Measurements from ENCODE around the gene MRPL36.

Gene MRPL36

DNA sequence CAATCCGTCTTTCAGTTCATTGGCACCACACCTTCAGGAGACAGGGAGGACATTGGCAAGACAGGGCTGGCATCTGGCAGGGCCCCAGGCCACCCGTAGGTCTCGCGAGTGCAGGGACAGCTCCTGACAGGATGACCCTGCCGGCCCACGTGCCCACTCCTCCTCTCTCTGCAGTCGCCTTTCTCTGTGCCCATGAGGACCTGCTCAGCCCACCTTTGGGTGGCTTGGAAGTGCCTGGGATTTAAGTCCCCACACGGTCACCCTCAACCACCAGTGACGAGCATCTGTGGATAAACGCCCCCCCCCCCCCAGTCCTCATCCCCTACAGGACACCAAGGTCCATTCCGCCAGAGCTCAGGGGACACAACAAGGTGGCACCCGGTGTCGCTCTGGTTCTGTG lies 4.1 kb downstream of the MRPL36 start:
- Histone ChIP-seq H3K4me2 (ENCODE audit: low read length) (no peak overlapping the region), H3K14ac (ENCODE audit: low read length) (no peak overlapping the region)
- WGBS (ENCODE audit: extremely low coverage, insufficient coverage, insufficient read length) = no CpG with 5 or more reads among the region's 13 CpGs

GRCh38 chr5:1794901-1795290 lies 4.7 kb downstream of the MRPL36 start:
- peaks cover 6% of the 10 kb centered on the region for H3K79me2 ChIP-seq (ENCODE audit: control insufficient read depth, insufficient read depth, low read length, poor library complexity)
- no peak overlapping the region for H2BK12ac ChIP-seq (ENCODE audit: low read length)
- no peak for DNase-seq
- H2AK5ac ChIP-seq (ENCODE audit: low read length) = no peak overlapping the region
- H2BK5ac ChIP-seq (ENCODE audit: low read depth, low read length, poor library complexity) = no peak overlapping the region
- no peak overlapping the region for H3K23ac ChIP-seq (ENCODE audit: low read length)
- H3K4ac ChIP-seq (ENCODE audit: low read depth, low read length) = no peak overlapping the region
- no peak overlapping the region for H3K4me3 ChIP-seq (ENCODE audit: low read depth, low read length)
- H3K27me3 ChIP-seq (ENCODE audit: insufficient read depth, low read length) = no peaks in the 10 kb centered on the region
- H4K8ac ChIP-seq (ENCODE audit: low read depth, low read length) = no peak overlapping the region
- H3K14ac ChIP-seq (ENCODE audit: low read length) = no peak overlapping the region
- H3K9me3 ChIP-seq (ENCODE audit: insufficient read depth, low read depth, low read length) = no peaks in the 10 kb centered on the region
- H3K79me1 ChIP-seq (ENCODE audit: low read length) = peaks cover 4% of the 10 kb centered on the region
- H2AFZ ChIP-seq (ENCODE audit: insufficient read depth, low read length, poor library complexity) = no peak overlapping the region
- H4K12ac ChIP-seq (ENCODE audit: low read depth, low read length) = no peak overlapping the region
- no peak overlapping the region for H4K91ac ChIP-seq (ENCODE audit: low read depth, low read length)
- H3K4me2 ChIP-seq (ENCODE audit: low read length) = no peak overlapping the region
- no peak overlapping the region for H2BK120ac ChIP-seq (ENCODE audit: insufficient read depth, low read length, poor library complexity)
- H3K9ac ChIP-seq (ENCODE audit: low read length) = no peak overlapping the region
- H3K4me1 ChIP-seq (ENCODE audit: control insufficient read depth in 1 of 2, insufficient read depth in 2 of 2, low read length in 2 of 2) = peaks cover 3% of the 10 kb centered on the region in 2 experiments
- no peak overlapping the region for H3K27ac ChIP-seq (ENCODE audit: low read depth, low read length)
- WGBS (ENCODE audit: extremely low coverage, insufficient coverage, insufficient read length) = no CpG with 5 or more reads among the region's 17 CpGs
- peaks cover 21 to 24% of the 10 kb centered on the region in 2 experiments for H3K36me3 ChIP-seq (ENCODE audit: control insufficient read depth in 1 of 2, insufficient read depth in 2 of 2, low read length in 2 of 2)
- no peak overlapping the region for H3K18ac ChIP-seq (ENCODE audit: low read length)

More for the DNA sequence above, 4.1 kb downstream of the MRPL36 start:
- no peak overlapping the region for H2BK12ac ChIP-seq (ENCODE audit: low read length)
- H3K27me3 ChIP-seq (ENCODE audit: insufficient read depth, low read length) = no peaks in the 10 kb centered on the region
- H3K36me3 ChIP-seq (ENCODE audit: control insufficient read depth in 1 of 2, insufficient read depth in 2 of 2, low read length in 2 of 2) = peaks cover 21 to 24% of the 10 kb centered on the region in 2 experiments
- H2AFZ ChIP-seq (ENCODE audit: insufficient read depth, low read length, poor library complexity) = no peak overlapping the region
- no peaks in the 10 kb centered on the region for H3K9me3 ChIP-seq (ENCODE audit: insufficient read depth, low read depth, low read length)
- no peak overlapping the region for H2AK5ac ChIP-seq (ENCODE audit: low read length)
- no peak overlapping the region for H2BK5ac ChIP-seq (ENCODE audit: low read depth, low read length, poor library complexity)
- peaks cover 8% of the 10 kb centered on the region for H3K79me1 ChIP-seq (ENCODE audit: low read length)
- H2BK120ac ChIP-seq (ENCODE audit: insufficient read depth, low read length, poor library complexity) = no peak overlapping the region
- H4K12ac ChIP-seq (ENCODE audit: low read depth, low read length) = no peak overlapping the region
- no peak overlapping the region for H4K91ac ChIP-seq (ENCODE audit: low read depth, low read length)
- H3K9ac ChIP-seq (ENCODE audit: low read length) = no peak overlapping the region
- no peak for DNase-seq
- H3K4ac ChIP-seq (ENCODE audit: low read depth, low read length) = no peak overlapping the region
- no peak overlapping the region for H3K4me3 ChIP-seq (ENCODE audit: low read depth, low read length)
- no peak overlapping the region for H4K8ac ChIP-seq (ENCODE audit: low read depth, low read length)
- H3K23ac ChIP-seq (ENCODE audit: low read length) = no peak overlapping the region
- peaks cover 6% of the 10 kb centered on the region for H3K79me2 ChIP-seq (ENCODE audit: control insufficient read depth, insufficient read depth, low read length, poor library complexity)
- peaks cover 3 to 5% of the 10 kb centered on the region in 2 experiments for H3K4me1 ChIP-seq (ENCODE audit: control insufficient read depth in 1 of 2, insufficient read depth in 2 of 2, low read length in 2 of 2)
- H3K27ac ChIP-seq (ENCODE audit: low read depth, low read length) = no peak overlapping the region
- H3K18ac ChIP-seq (ENCODE audit: low read length) = no peak overlapping the region

- Histone ChIP-seq H3K9ac (ENCODE audit: low read length) (no peak overlapping the region), H2BK120ac (ENCODE audit: insufficient read depth, low read length, poor library complexity) (no peak overlapping the region), H3K4ac (ENCODE audit: low read depth, low read length) (no peak overlapping the region), H3K27me3 (ENCODE audit: insufficient read depth, low read length) (no peaks in the 10 kb centered on the region), H3K4me1 (ENCODE audit: control insufficient read depth in 1 of 2, insufficient read depth in 2 of 2, low read length in 2 of 2) (peaks cover 3% of the 10 kb centered on the region in 2 experiments), H3K9me3 (ENCODE audit: insufficient read depth, low read depth, low read length) (no peaks in the 10 kb centered on the region), H3K4me3 (ENCODE audit: low read depth, low read length) (no peak overlapping the region), H3K27ac (ENCODE audit: low read depth, low read length) (no peak overlapping the region), H2AFZ (ENCODE audit: insufficient read depth, low read length, poor library complexity) (no peak overlapping the region), H2BK5ac (ENCODE audit: low read depth, low read length, poor library complexity) (no peak overlapping the region), H2AK5ac (ENCODE audit: low read length) (no peak overlapping the region), H3K79me1 (ENCODE audit: low read length) (no peaks in the 10 kb centered on the region), H3K36me3 (ENCODE audit: control insufficient read depth in 1 of 2, insufficient read depth in 2 of 2, low read length in 2 of 2) (peaks cover 21 to 24% of the 10 kb centered on the region in 2 experiments), H3K18ac (ENCODE audit: low read length) (no peak overlapping the region), H3K14ac (ENCODE audit: low read length) (no peak overlapping the region), H4K12ac (ENCODE audit: low read depth, low read length) (no peak overlapping the region), H3K79me2 (ENCODE audit: control insufficient read depth, insufficient read depth, low read length, poor library complexity) (peaks cover 3% of the 10 kb centered on the region), H4K91ac (ENCODE audit: low read depth, low read length) (no peak overlapping the region), H3K23ac (ENCODE audit: low read length) (no peak overlapping the region), H3K4me2 (ENCODE audit: low read length) (no peak overlapping the region), H4K8ac (ENCODE audit: low read depth, low read length) (no peak overlapping the region), H2BK12ac (ENCODE audit: low read length) (no peak overlapping the region)
- no peak for DNase-seq
- WGBS (ENCODE audit: extremely low coverage, insufficient coverage, insufficient read length) = no CpG with 5 or more reads among the region's 33 CpGs
Measured at GRCh38 chr5:1793966-1794900, 5.4 kb downstream of the MRPL36 start.

- Histone ChIP-seq H3K23ac (ENCODE audit: low read length) (no peak overlapping the region), H2BK12ac (ENCODE audit: low read length) (no peak overlapping the region), H2AK5ac (ENCODE audit: low read length) (no peak overlapping the region), H3K36me3 (ENCODE audit: control insufficient read depth in 1 of 2, insufficient read depth in 2 of 2, low read length in 2 of 2) (peaks cover 20 to 21% of the 10 kb centered on the region in 2 experiments), H3K14ac (ENCODE audit: low read length) (no peak overlapping the region), H4K8ac (ENCODE audit: low read depth, low read length) (no peak overlapping the region), H3K79me2 (ENCODE audit: control insufficient read depth, insufficient read depth, low read length, poor library complexity) (no peaks in the 10 kb centered on the region), H3K4me2 (ENCODE audit: low read length) (no peak overlapping the region), H3K27ac (ENCODE audit: low read depth, low read length) (no peak overlapping the region), H2BK120ac (ENCODE audit: insufficient read depth, low read length, poor library complexity) (no peak overlapping the region), H3K9me3 (ENCODE audit: insufficient read depth, low read depth, low read length) (no peaks in the 10 kb centered on the region), H3K27me3 (ENCODE audit: insufficient read depth, low read length) (no peaks in the 10 kb centered on the region), H3K18ac (ENCODE audit: low read length) (no peak overlapping the region), H2BK5ac (ENCODE audit: low read depth, low read length, poor library complexity) (no peak overlapping the region), H2AFZ (ENCODE audit: insufficient read depth, low read length, poor library complexity) (no peak overlapping the region), H4K91ac (ENCODE audit: low read depth, low read length) (no peak overlapping the region), H3K9ac (ENCODE audit: low read length) (no peak overlapping the region), H3K4ac (ENCODE audit: low read depth, low read length) (no peak overlapping the region), H3K4me1 (ENCODE audit: control insufficient read depth in 1 of 2, insufficient read depth in 2 of 2, low read length in 2 of 2) (no peaks in the 10 kb centered on the region), H3K79me1 (ENCODE audit: low read length) (no peaks in the 10 kb centered on the region), H4K12ac (ENCODE audit: low read depth, low read length) (no peak overlapping the region), H3K4me3 (ENCODE audit: low read depth, low read length) (no peak overlapping the region)
- no CpG with 5 or more reads among the region's 10 CpGs for WGBS (ENCODE audit: extremely low coverage, insufficient coverage, insufficient read length)
- no peak for DNase-seq
Measured at GRCh38 chr5:1793301-1793740, 6.3 kb downstream of the MRPL36 start.

Measured in trophoblast cell (in vitro differentiated cells and primary cell).